IMR-90 (cell line): ENCODE results near the gene CTCFL.

ENCODE experiments used
- BHLHE40 ChIP-seq: fragments of 150-350 bp; IDR thresholded peaks from 2 replicates; pipeline ENCODE4 v1.6.1; 2016; ENCODE audit warnings: mild to moderate bottlenecking, low read depth, low read length
- CEBPB ChIP-seq: IDR thresholded peaks from 2 replicates; pipeline ENCODE4 v1.6.1; 2012; ENCODE audit warnings: low read depth, low read length, improper control_type of control experiment
- CHD1 ChIP-seq: IDR thresholded peaks from 2 replicates; pipeline ENCODE4 v1.6.1; 2012; ENCODE audit warnings: low read depth, low read length, improper control_type of control experiment
- CTCF ChIP-seq: conservative IDR thresholded peaks from 2 replicates; pipeline ENCODE4 v1.5.1; 2012; ENCODE audit warnings: mild to moderate bottlenecking, low read depth, low read length, improper control_type of control experiment
- ELK1 ChIP-seq: fragments of 150-350 bp; IDR thresholded peaks from 2 replicates; pipeline ENCODE4 v1.6.1; 2016; ENCODE audit warnings: low read depth, mild to moderate bottlenecking, low read length, moderate library complexity, borderline replicate concordance
- MAFK ChIP-seq: IDR thresholded peaks from 2 replicates; pipeline ENCODE4 v1.6.1; 2012; ENCODE audit warnings: low read depth, low read length, improper control_type of control experiment
- POLR2A ChIP-seq: IDR thresholded peaks from 2 replicates; pipeline ENCODE4 v1.6.1; 2012; ENCODE audit warnings: mild to moderate bottlenecking, low read depth, low read length
- RAD21 ChIP-seq: IDR thresholded peaks from 2 replicates; pipeline ENCODE4 v1.6.1; 2012; ENCODE audit warnings: low read length, improper control_type of control experiment
- RCOR1 ChIP-seq: IDR thresholded peaks from 2 replicates; pipeline ENCODE4 v1.6.1; 2012; ENCODE audit warnings: mild to moderate bottlenecking, low read length, improper control_type of control experiment; ENCODE audit not compliant: insufficient replicate concordance
- RFX5 ChIP-seq: IDR thresholded peaks from 2 replicates; pipeline ENCODE4 v1.8.0; 2012; ENCODE audit warnings: low read depth, mild to moderate bottlenecking, low read length, moderate library complexity
- USF2 ChIP-seq: fragments of 150-350 bp; IDR thresholded peaks from 2 replicates; pipeline ENCODE4 v1.6.1; 2017; ENCODE audit warnings: mild to moderate bottlenecking, antibody characterized with exemption, low read length, low read depth

- TF ChIP-seq ELK1 (no peak), CTCF (no peak), POLR2A (no peak), CHD1 (no peak), BHLHE40 (no peak), CEBPB (no peak), MAFK (no peak), RCOR1 (no peak), RFX5 (no peak), RAD21 (no peak), USF2 (no peak)
Observed at GRCh38 chr20:57479196-57479595, 45.7 kb downstream of the CTCFL start.
